Uterus (tissue), 4 donors: Measurements from ENCODE around the gene DLD. TPM values are rescaled to one million over a fixed set of nuclear protein-coding genes. Genes with fewer than 3 reads are reported as not detected.
A peak's percentile ranks its signal among the peaks of the same experiment; 100 is the strongest.

Experiments
- DNase-seq, 2 donors: peaks; one replicate each; pipeline ENCODE4 v3.0.0-alpha.2; 2019 to 2020
- H3K27ac ChIP-seq, 2 donors: fragments of 200-600 bp; sonication (generic); 1 replicate in 1 of 2; 2 replicates in 1 of 2; pipeline ENCODE4 v1.5.1; 2016 to 2018
- H3K27me3 ChIP-seq, 2 donors: fragments of 200-600 bp; sonication (generic); one replicate each; pipeline ENCODE4 v1.5.1; 2018 to 2019; ENCODE audit warnings: control low read depth in 1 of 2
- H3K36me3 ChIP-seq, 2 donors: fragments of 200-600 bp; sonication (generic); one replicate each; pipeline ENCODE4 v1.5.1; 2019; ENCODE audit warnings: control low read depth in 1 of 2
- H3K4me1 ChIP-seq, 2 donors: fragments of 200-600 bp; sonication (generic); one replicate each; pipeline ENCODE4 v1.5.1; 2018 to 2019; ENCODE audit warnings: control low read depth in 1 of 2
- H3K4me3 ChIP-seq, 2 donors: fragments of 200-600 bp; sonication (generic); 1 replicate in 1 of 2; 2 replicates in 1 of 2; pipeline ENCODE4 v1.5.1; 2018 to 2019; ENCODE audit warnings: mild to moderate bottlenecking in 1 of 2
- H3K9me3 ChIP-seq, 2 donors: fragments of 200-600 bp; sonication (generic); one replicate each; pipeline ENCODE4 v1.5.1; 2019; ENCODE audit warnings: control low read depth in 1 of 2
- CTCF ChIP-seq, 4 experiments: fragments of 200-600 bp in 2 of 4; fragments of 450-650 bp in 2 of 4; sonication (generic) in 2 of 4; IDR thresholded peaks; one replicate each; pipeline ENCODE4 v1.5.1; 2016 to 2019; ENCODE audit warnings: antibody characterized with exemption in 4 of 4, mild to moderate bottlenecking in 2 of 4, moderate library complexity in 1 of 4
- POLR2A ChIP-seq, 2 donors: fragments of 450-650 bp; IDR thresholded peaks; one replicate each; pipeline ENCODE4 v1.6.1; 2016; ENCODE audit warnings: antibody characterized with exemption in 2 of 2, mild to moderate bottlenecking in 1 of 2, moderate library complexity in 1 of 2
- intact Hi-C: fragments of 100-400 bp; cut with DNase I; formaldehyde crosslinking; loops from one replicate; pipeline ENCODE4 v1.15.1; 2023; ENCODE audit warnings: low total_unique reads
- total RNA-seq, 4 donors: library from RNA; depleted of rRNA in 3 of 4; stranded (reverse); fragments of >200 nt in 3 of 4; gene quantifications; one replicate each; pipeline versions ENCODE4 v1.1.0 to v1.2.4, GENCODE V29; 2014 to 2023
- donor health status: DM: yes; HTN: yes; CAD: no.

Gene DLD
- total RNA-seq, 4 donors from 2014 or later: 50.2 to 127 (median 64.3) TPM

- H3K9me3 ChIP-seq: no peaks in the 10 kb centered on the region
- no peaks in the 10 kb centered on the region for H3K36me3 ChIP-seq
- H3K27ac ChIP-seq: no peak overlapping the region
- TF ChIP-seq CTCF (IDR thresholded peaks at IDR 0.05): peak in 1 of 4 experiments; percentile 16
- TF ChIP-seq POLR2A (IDR thresholded peaks at IDR 0.05): no peak
- H3K4me1 ChIP-seq: no peaks in the 10 kb centered on the region
- no peak for DNase-seq
- H3K4me3 ChIP-seq: no peak overlapping the region
- no peaks in the 10 kb centered on the region for H3K27me3 ChIP-seq
- intact Hi-C loops: no loop called here
Measured at GRCh38 chr7:107867858-107868466, 23.0 kb upstream of the DLD start.

GRCh38 chr7:107870427-107871000, 20.5 kb upstream of the DLD start:
- intact Hi-C loops: no loop called here
- no peaks in the 10 kb centered on the region for H3K4me1 ChIP-seq

GRCh38 chr7:107874111-107874510, 16.9 kb upstream of the DLD start:
- no peaks in the 10 kb centered on the region for H3K4me1 ChIP-seq
- H3K9me3 ChIP-seq: no peaks in the 10 kb centered on the region
- TF ChIP-seq CTCF (IDR thresholded peaks at IDR 0.05): no peak
- no peak for TF ChIP-seq POLR2A (IDR thresholded peaks at IDR 0.05)
- no peak for DNase-seq
- intact Hi-C loops: no loop called here
- H3K4me3 ChIP-seq: no peak overlapping the region
- no peak overlapping the region for H3K27ac ChIP-seq
- H3K27me3 ChIP-seq: no peaks in the 10 kb centered on the region
- no peaks in the 10 kb centered on the region for H3K36me3 ChIP-seq

More at GRCh38 chr7:107870427-107871000, 20.5 kb upstream of the DLD start:
- Histone ChIP-seq H3K27ac (no peak overlapping the region), H3K4me3 (no peak overlapping the region), H3K27me3 (no peaks in the 10 kb centered on the region), H3K36me3 (no peaks in the 10 kb centered on the region), H3K9me3 (no peaks in the 10 kb centered on the region)
- no peak for DNase-seq
- no peak for TF ChIP-seq POLR2A (IDR thresholded peaks at IDR 0.05)
- TF ChIP-seq CTCF (IDR thresholded peaks at IDR 0.05): no peak

GRCh38 chr7:107874605-107875446, 16.2 kb upstream of the DLD start:
- H3K27me3 ChIP-seq: no peaks in the 10 kb centered on the region
- intact Hi-C loops: no loop called here
- TF ChIP-seq CTCF (IDR thresholded peaks at IDR 0.05) (peak; percentile 63 to 86 (median 74)), POLR2A (IDR thresholded peaks at IDR 0.05) (no peak)
- H3K36me3 ChIP-seq: no peaks in the 10 kb centered on the region
- DNase-seq: peak in 1 of 2 donors; percentile 53
- no peaks in the 10 kb centered on the region for H3K4me1 ChIP-seq
- no peak overlapping the region for H3K27ac ChIP-seq
- H3K9me3 ChIP-seq: no peaks in the 10 kb centered on the region
- H3K4me3 ChIP-seq: no peak overlapping the region

- no peak for DNase-seq
- H3K36me3 ChIP-seq: no peaks in the 10 kb centered on the region
- no peak for TF ChIP-seq CTCF (IDR thresholded peaks at IDR 0.05)
- no peak for TF ChIP-seq POLR2A (IDR thresholded peaks at IDR 0.05)
- no peaks in the 10 kb centered on the region for H3K4me1 ChIP-seq
- no peak overlapping the region for H3K27ac ChIP-seq
- H3K9me3 ChIP-seq: no peaks in the 10 kb centered on the region
- intact Hi-C loops: no loop called here
- no peak overlapping the region for H3K4me3 ChIP-seq
- H3K27me3 ChIP-seq: no peaks in the 10 kb centered on the region
Measured at GRCh38 chr7:107876916-107877315, 14.1 kb upstream of the DLD start.
